K562 (cell line): ENCODE measurements around the gene LY6G5B. TPM values are rescaled to one million over a fixed set of nuclear protein-coding genes. Genes with fewer than 3 reads are reported as not detected.

Experiments used
- ATAC-seq: fragments of 200-7000 bp; cut with Tn5 transposase; 3 replicates; pipeline ENCODE4 v1.9.1; 2020; ENCODE audit warnings: moderate library complexity
- BruUV-seq: library from RNA; stranded (reverse); fragments of 400-500 nt; replicated peaks from 2 replicates; lab custom pipeline; 2021; lab: Mats Ljungman, UMichigan
- CTCF ChIA-PET: fragments of 300-600 bp; formaldehyde crosslinking; extraction: SDS; loops from one replicate; lab custom pipeline; 2021; ENCODE audit warnings: low intra/inter-chr PET ratio; lab: Yijun Ruan, JAX
- POLR2A ChIA-PET: fragments of 300-600, 350-650 bp; sonication (Branson Sonifier 250); formaldehyde crosslinking; extraction: SDS; loops from one replicate; lab custom pipeline; 2021; ENCODE audit warnings: antibody characterized with exemption, inconsistent platforms; lab: Yijun Ruan, JAX
- DNase-seq, 4 experiments: peaks; one replicate each; pipeline versions ENCODE4 v3.0.0 to v3.0.0-alpha.2; 2011 to 2018; ENCODE audit warnings: low spot score in 3 of 4, mixed read lengths in 3 of 4; ENCODE audit errors: extremely low read depth in 1 of 4
- FAIRE-seq: peaks from 2 replicates; lab custom pipeline; 2011; peaks lifted over from hg19 to GRCh38; lab: Jason Lieb, UNC
- H2AFZ ChIP-seq: 2 replicates; pipeline ENCODE4 v1.6.0; 2011; ENCODE audit warnings: low read depth, low read length, control low read depth, inconsistent platforms
- H3K27ac ChIP-seq: fragments of 200-600 bp; 3 replicates; pipeline ENCODE4 v1.8.0; 2011; ENCODE audit warnings: low read depth, mild to moderate bottlenecking, control low read depth, inconsistent platforms, low read length, moderate library complexity, mixed read lengths; ENCODE audit errors: extremely low read depth
- H3K27me3 ChIP-seq, 2 experiments: fragments of 300-600 bp in 1 of 2; 2 replicates in 1 of 2; 3 replicates in 1 of 2; pipeline versions ENCODE4 v1.6.0 to v1.8.0; 2011; ENCODE audit warnings: inconsistent platforms in 2 of 2, low read length in 2 of 2, mild to moderate bottlenecking in 1 of 2, mixed read lengths in 1 of 2, moderate library complexity in 1 of 2; ENCODE audit not compliant: control insufficient read depth in 2 of 2, insufficient read depth in 2 of 2
- H3K36me3 ChIP-seq: fragments of 300-600 bp; 3 replicates; pipeline ENCODE4 v1.8.0; 2011; ENCODE audit warnings: mild to moderate bottlenecking, low read length, inconsistent platforms; ENCODE audit not compliant: control insufficient read depth, insufficient read depth
- H3K4me1 ChIP-seq, 2 experiments: fragments of 200-600 bp in 1 of 2; replicated peaks in 1 of 2; 2 replicates in 1 of 2; 3 replicates in 1 of 2; pipeline versions ENCODE4 v1.5.1 to v1.8.0; 2011; ENCODE audit warnings: inconsistent platforms in 2 of 2, low read length in 2 of 2, mild to moderate bottlenecking in 1 of 2, mixed read lengths in 1 of 2, moderate library complexity in 1 of 2; ENCODE audit not compliant: control insufficient read depth in 2 of 2, insufficient read depth in 2 of 2
- H3K4me2 ChIP-seq: 2 replicates; pipeline ENCODE4 v1.6.1; 2011; ENCODE audit warnings: low read length, control low read depth, inconsistent platforms, mixed read lengths; ENCODE audit not compliant: insufficient read depth
- H3K4me3 ChIP-seq: fragments of 200-600 bp; sonication (generic), shearing (Covaris generic); 2 replicates; pipeline ENCODE4 v1.5.1; 2016; ENCODE audit warnings: control low read depth, inconsistent platforms
- H3K79me2 ChIP-seq: fragments of 200-600 bp; 3 replicates; pipeline ENCODE4 v1.8.0; 2011; ENCODE audit warnings: low read length, inconsistent platforms; ENCODE audit not compliant: control insufficient read depth, insufficient read depth
- H3K9ac ChIP-seq, 2 experiments: 2 replicates each; pipeline versions ENCODE4 v1.6.0 to v1.6.1; 2011; ENCODE audit warnings: low read depth in 2 of 2, low read length in 2 of 2, control low read depth in 1 of 2, inconsistent platforms in 1 of 2, mild to moderate bottlenecking in 1 of 2, mixed read lengths in 1 of 2; ENCODE audit not compliant: insufficient read depth in 1 of 2
- H3K9me1 ChIP-seq: one replicate; pipeline ENCODE4 v1.6.0; 2011; ENCODE audit warnings: inconsistent platforms, mild to moderate bottlenecking, low read length, moderate library complexity; ENCODE audit not compliant: control insufficient read depth, insufficient read depth
- H3K9me3 ChIP-seq: replicated peaks from 2 replicates; pipeline ENCODE4 v1.5.1; 2011; ENCODE audit warnings: low read depth, low read length, inconsistent platforms; ENCODE audit not compliant: control insufficient read depth, insufficient read depth
- H4K20me1 ChIP-seq: replicated peaks from 2 replicates; pipeline ENCODE4 v1.6.1; 2011; ENCODE audit warnings: low read length, inconsistent platforms, mixed read lengths; ENCODE audit not compliant: control insufficient read depth, insufficient read depth
- ARID1B ChIP-seq: fragments of 450-650 bp; IDR thresholded peaks from 2 replicates; pipeline ENCODE4 v1.6.1; 2016; ENCODE audit warnings: antibody characterized with exemption, mild to moderate bottlenecking, inconsistent platforms
- BRCA1 ChIP-seq, 2 experiments: fragments of 450-650 bp in 1 of 2; sonication (generic) in 1 of 2; formaldehyde crosslinking in 1 of 2; IDR thresholded peaks; 2 replicates each; pipeline versions ENCODE4 v1.5.0 to v1.6.1; 2017 to 2020; ENCODE audit warnings: mild to moderate bottlenecking in 1 of 2, missing genetic modification reagents in 1 of 2
- HDAC1 ChIP-seq, 2 experiments: fragments of 450-650 bp; IDR thresholded peaks; 2 replicates each; pipeline ENCODE4 v1.6.1; 2016 to 2017; ENCODE audit warnings: inconsistent platforms in 1 of 2, mild to moderate bottlenecking in 1 of 2, moderate library complexity in 1 of 2
- JUNB ChIP-seq: fragments of 450-650 bp; formaldehyde crosslinking; conservative IDR thresholded peaks from 2 replicates; pipeline ENCODE4 v1.4.0; 2020; ENCODE audit warnings: mild to moderate bottlenecking
- NFIX ChIP-seq: fragments of 250-450 bp; sonication (Bioruptor Pico); IDR thresholded peaks from 2 replicates; pipeline ENCODE4 v1.4.0; 2020; ENCODE audit warnings: low read depth, mild to moderate bottlenecking, moderate library complexity
- NR4A1 ChIP-seq, 2 experiments: fragments of 250-450 bp in 1 of 2; fragments of 450-650 bp in 1 of 2; sonication (Bioruptor Pico) in 1 of 2; IDR thresholded peaks; 2 replicates each; pipeline versions ENCODE4 v1.4.0 to v1.6.1; 2016 to 2020; ENCODE audit warnings: mild to moderate bottlenecking in 2 of 2, missing compliant biosample characterization in 1 of 2, missing genetic modification characterization in 1 of 2, moderate library complexity in 1 of 2
- POLR2A ChIP-seq: fragments of 450-650 bp; conservative IDR thresholded peaks from 2 replicates; pipeline ENCODE4 v1.6.1; 2016
- SIX5 ChIP-seq, 2 experiments: IDR thresholded peaks; 2 replicates each; pipeline ENCODE4 v1.6.1; 2011; ENCODE audit warnings: low read length in 2 of 2, borderline replicate concordance in 1 of 2, low read depth in 1 of 2, mild to moderate bottlenecking in 1 of 2, moderate library complexity in 1 of 2; ENCODE audit not compliant: insufficient read depth in 1 of 2
- STAG1 ChIP-seq: sonication (generic); formaldehyde crosslinking; IDR thresholded peaks from 2 replicates; pipeline ENCODE4 v1.5.0; 2020; ENCODE audit warnings: missing genetic modification reagents, borderline replicate concordance
- TEAD4 ChIP-seq, 2 experiments: sonication (generic) in 1 of 2; formaldehyde crosslinking in 1 of 2; IDR thresholded peaks; 2 replicates each; pipeline versions ENCODE4 v1.6.1 to v1.8.0; 2012 to 2022; ENCODE audit warnings: borderline replicate concordance in 1 of 2, inconsistent platforms in 1 of 2, low read length in 1 of 2, mild to moderate bottlenecking in 1 of 2, missing genetic modification reagents in 1 of 2
- WGBS: fragments of 100-300 bp; shearing (Covaris generic); methylation state at CpG from one replicate; pipeline ENCODE4 v1.1.6; 2016; ENCODE audit warnings: low coverage, mixed read lengths; ENCODE audit not compliant: insufficient coverage; ENCODE audit errors: missing lambda C conversion rate; 5-methylcytosine and 5-hydroxymethylcytosine counted together
- in situ Hi-C: fragments of 300-500 bp; cut with MboI; formaldehyde crosslinking; loops from 4 replicates; pipeline ENCODE4 v1.15.0; 2018; ENCODE audit warnings: inconsistent platforms, mixed read lengths
- intact Hi-C: fragments of 100-400 bp; cut with micrococcal nuclease; formaldehyde crosslinking; loops from 2 replicates; pipeline ENCODE4 v1.14.2; 2022
- polyA plus RNA-seq, 8 experiments: library from polyadenylated mRNA; depleted of rRNA in 4 of 8; stranded (reverse) in 5 of 8; unstranded in 3 of 8; fragments of >200 nt; fragmentation: Nextera tagmentation in 2 of 8; fragmentation: Illumina TruSeq in 1 of 8; extraction: Ambion mirVana in 2 of 8; extraction: Trizol in 1 of 8; gene quantifications; 2 replicates each; pipeline versions ENCODE4 v1.2.1 to v1.2.3, GENCODE V29; 2011 to 2014; ENCODE audit warnings: inconsistent platforms in 1 of 8, missing spikeins in 1 of 8
- total RNA-seq, 7 experiments: library from RNA; depleted of rRNA in 6 of 7; stranded (reverse); fragments of >200 nt in 6 of 7; fragmentation: Illumina TruSeq in 2 of 7; extraction: Trizol in 2 of 7; gene quantifications; 2 replicates each; pipeline versions ENCODE4 v1.2.1 to v1.2.3, GENCODE V29; 2011 to 2021; ENCODE audit warnings: low replicate concordance in 1 of 7
- TF ChIP-seq, protein P1 (sequence below): sonication (generic); formaldehyde crosslinking; IDR thresholded peaks from 2 replicates; pipeline ENCODE4 v1.8.0; 2022; ENCODE audit warnings: mild to moderate bottlenecking, low read depth, missing genetic modification reagents
- TF ChIP-seq, protein P2 (sequence below): fragments of 150-350 bp; IDR thresholded peaks from 2 replicates; pipeline ENCODE4 v1.6.1; 2014; ENCODE audit warnings: low read depth, mild to moderate bottlenecking, low read length, borderline replicate concordance
- TF ChIP-seq, protein P3 (sequence below): fragments of 150-350 bp; conservative IDR thresholded peaks from 2 replicates; pipeline ENCODE4 v1.6.1; 2014; ENCODE audit warnings: low read length

LY6G5B gene
- total and polyA plus RNA-seq, 9 of the 15 experiments (the other 6 are each of a cell fraction or from before 2014, with no cell fraction given), result 6.0 to 27.0 (median 7.5) TPM

DNA sequence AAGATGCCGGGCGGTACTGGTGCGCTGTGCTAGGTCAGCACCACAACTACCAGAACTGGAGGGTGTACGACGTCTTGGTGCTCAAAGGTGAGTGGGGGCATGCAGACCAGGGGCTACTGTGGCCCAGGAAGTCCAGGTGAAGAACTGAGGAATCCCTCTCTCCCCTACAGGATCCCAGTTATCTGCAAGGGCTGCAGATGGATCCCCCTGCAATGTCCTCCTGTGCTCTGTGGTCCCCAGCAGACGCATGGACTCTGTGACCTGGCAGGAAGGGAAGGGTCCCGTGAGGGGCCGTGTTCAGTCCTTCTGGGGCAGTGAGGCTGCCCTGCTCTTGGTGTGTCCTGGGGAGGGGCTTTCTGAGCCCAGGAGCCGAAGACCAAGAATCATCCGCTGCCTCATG, 37.9 kb downstream of the LY6G5B start:
- Histone ChIP-seq H3K9me1 (no peaks in the 10 kb centered on the region), H3K9me3 (no peaks in the 10 kb centered on the region), H3K9ac (peak overlapping the region in 1 of 2 experiments; percentile 23; a peak in 2 of 4 replicates), H3K27ac (no peak overlapping the region), H3K27me3 (no peaks in the 10 kb centered on the region), H3K79me2 (peaks cover 8% of the 10 kb centered on the region), H3K4me1 (peaks cover 29 to 40% of the 10 kb centered on the region in 2 experiments), H3K4me2 (no peak overlapping the region), H3K36me3 (no peaks in the 10 kb centered on the region), H4K20me1 (no peaks in the 10 kb centered on the region), H3K4me3 (no peak overlapping the region), H2AFZ (peak overlapping the region; percentile 91; the same call in 1 of the 2 replicates)
- in situ Hi-C loops (no loop called here), intact Hi-C loops (no loop called here)
- DNase-seq (no peak), ATAC-seq (no peak), FAIRE-seq (no peak)
- ChIA-PET POLR2A (interaction anchor here (1.1 to 12.4 kb wide), 5 partner anchors 8 to 56 kb away, joined by 3 to 223 read pairs (median 7); partner anchors contain the start of genes DDAH2, LY6G6C, LY6G6D and MPIG6B), CTCF (no interaction called here)
- WGBS, result 81% methylated on average over 10 of the region's 10 CpGs
- BruUV-seq, result no TSS peak
- TF ChIP-seq ARID1B, result no peak
- no peak for TF ChIP-seq POLR2A
- no peak for TF ChIP-seq TEAD4 (IDR thresholded peaks at IDR 0.05; ENCODE audit: low read length)
- 0 out of 2 replicates have a peak, but pooled peaks have one; percentile 13 for TF ChIP-seq TEAD4 (CRISPR knock-in tag; IDR thresholded peaks at IDR 0.05; ENCODE audit: borderline replicate concordance)
- TF ChIP-seq HDAC1 (IDR thresholded peaks at IDR 0.05), result no peak
- TF ChIP-seq NR4A1 (CRISPR knock-in tag; IDR thresholded peaks at IDR 0.05), result no peak
- TF ChIP-seq NR4A1 (tag; IDR thresholded peaks at IDR 0.05), result no peak
- TF ChIP-seq BRCA1 (IDR thresholded peaks at IDR 0.05), result no peak
- 0 out of 2 replicates have a peak, but pooled peaks have one; percentile 79 for TF ChIP-seq BRCA1 (CRISPR knock-in tag; IDR thresholded peaks at IDR 0.05)
- TF ChIP-seq, protein P1, sequence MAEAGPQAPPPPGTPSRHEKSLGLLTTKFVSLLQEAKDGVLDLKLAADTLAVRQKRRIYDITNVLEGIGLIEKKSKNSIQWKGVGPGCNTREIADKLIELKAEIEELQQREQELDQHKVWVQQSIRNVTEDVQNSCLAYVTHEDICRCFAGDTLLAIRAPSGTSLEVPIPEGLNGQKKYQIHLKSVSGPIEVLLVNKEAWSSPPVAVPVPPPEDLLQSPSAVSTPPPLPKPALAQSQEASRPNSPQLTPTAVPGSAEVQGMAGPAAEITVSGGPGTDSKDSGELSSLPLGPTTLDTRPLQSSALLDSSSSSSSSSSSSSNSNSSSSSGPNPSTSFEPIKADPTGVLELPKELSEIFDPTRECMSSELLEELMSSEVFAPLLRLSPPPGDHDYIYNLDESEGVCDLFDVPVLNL (CRISPR knock-in tag), result peak; percentile 45; the same call in 1 of the 2 replicates
- TF ChIP-seq JUNB, result no peak
- TF ChIP-seq NFIX (CRISPR knock-in tag), result no peak
- TF ChIP-seq, protein P2, sequence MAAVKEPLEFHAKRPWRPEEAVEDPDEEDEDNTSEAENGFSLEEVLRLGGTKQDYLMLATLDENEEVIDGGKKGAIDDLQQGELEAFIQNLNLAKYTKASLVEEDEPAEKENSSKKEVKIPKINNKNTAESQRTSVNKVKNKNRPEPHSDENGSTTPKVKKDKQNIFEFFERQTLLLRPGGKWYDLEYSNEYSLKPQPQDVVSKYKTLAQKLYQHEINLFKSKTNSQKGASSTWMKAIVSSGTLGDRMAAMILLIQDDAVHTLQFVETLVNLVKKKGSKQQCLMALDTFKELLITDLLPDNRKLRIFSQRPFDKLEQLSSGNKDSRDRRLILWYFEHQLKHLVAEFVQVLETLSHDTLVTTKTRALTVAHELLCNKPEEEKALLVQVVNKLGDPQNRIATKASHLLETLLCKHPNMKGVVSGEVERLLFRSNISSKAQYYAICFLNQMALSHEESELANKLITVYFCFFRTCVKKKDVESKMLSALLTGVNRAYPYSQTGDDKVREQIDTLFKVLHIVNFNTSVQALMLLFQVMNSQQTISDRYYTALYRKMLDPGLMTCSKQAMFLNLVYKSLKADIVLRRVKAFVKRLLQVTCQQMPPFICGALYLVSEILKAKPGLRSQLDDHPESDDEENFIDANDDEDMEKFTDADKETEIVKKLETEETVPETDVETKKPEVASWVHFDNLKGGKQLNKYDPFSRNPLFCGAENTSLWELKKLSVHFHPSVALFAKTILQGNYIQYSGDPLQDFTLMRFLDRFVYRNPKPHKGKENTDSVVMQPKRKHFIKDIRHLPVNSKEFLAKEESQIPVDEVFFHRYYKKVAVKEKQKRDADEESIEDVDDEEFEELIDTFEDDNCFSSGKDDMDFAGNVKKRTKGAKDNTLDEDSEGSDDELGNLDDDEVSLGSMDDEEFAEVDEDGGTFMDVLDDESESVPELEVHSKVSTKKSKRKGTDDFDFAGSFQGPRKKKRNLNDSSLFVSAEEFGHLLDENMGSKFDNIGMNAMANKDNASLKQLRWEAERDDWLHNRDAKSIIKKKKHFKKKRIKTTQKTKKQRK, result no peak
- TF ChIP-seq, protein P3, sequence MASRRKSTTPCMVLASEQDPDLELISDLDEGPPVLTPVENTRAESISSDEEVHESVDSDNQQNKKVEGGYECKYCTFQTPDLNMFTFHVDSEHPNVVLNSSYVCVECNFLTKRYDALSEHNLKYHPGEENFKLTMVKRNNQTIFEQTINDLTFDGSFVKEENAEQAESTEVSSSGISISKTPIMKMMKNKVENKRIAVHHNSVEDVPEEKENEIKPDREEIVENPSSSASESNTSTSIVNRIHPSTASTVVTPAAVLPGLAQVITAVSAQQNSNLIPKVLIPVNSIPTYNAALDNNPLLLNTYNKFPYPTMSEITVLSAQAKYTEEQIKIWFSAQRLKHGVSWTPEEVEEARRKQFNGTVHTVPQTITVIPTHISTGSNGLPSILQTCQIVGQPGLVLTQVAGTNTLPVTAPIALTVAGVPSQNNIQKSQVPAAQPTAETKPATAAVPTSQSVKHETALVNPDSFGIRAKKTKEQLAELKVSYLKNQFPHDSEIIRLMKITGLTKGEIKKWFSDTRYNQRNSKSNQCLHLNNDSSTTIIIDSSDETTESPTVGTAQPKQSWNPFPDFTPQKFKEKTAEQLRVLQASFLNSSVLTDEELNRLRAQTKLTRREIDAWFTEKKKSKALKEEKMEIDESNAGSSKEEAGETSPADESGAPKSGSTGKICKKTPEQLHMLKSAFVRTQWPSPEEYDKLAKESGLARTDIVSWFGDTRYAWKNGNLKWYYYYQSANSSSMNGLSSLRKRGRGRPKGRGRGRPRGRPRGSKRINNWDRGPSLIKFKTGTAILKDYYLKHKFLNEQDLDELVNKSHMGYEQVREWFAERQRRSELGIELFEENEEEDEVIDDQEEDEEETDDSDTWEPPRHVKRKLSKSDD, result no peak
- TF ChIP-seq STAG1 (CRISPR knock-in tag), result 0 out of 2 replicates have a peak, but pooled peaks have one; percentile 31
- TF ChIP-seq SIX5 (IDR thresholded peaks at IDR 0.05; ENCODE audit: borderline replicate concordance in 1 of 2, insufficient read depth in 1 of 2, low read depth in 1 of 2, low read length in 2 of 2), result no peak
